HG02571 (cell line): ENCODE results near the gene OIT3.

ENCODE experiments used
- ATAC-seq: cut with Tn5 transposase; IDR thresholded peaks from one replicate; pipeline ENCODE4 v1.9.1; 2021; ENCODE audit warnings: mild to moderate bottlenecking, moderate library complexity; ENCODE audit not compliant: unreplicated experiment

OIT3 gene

DNA sequence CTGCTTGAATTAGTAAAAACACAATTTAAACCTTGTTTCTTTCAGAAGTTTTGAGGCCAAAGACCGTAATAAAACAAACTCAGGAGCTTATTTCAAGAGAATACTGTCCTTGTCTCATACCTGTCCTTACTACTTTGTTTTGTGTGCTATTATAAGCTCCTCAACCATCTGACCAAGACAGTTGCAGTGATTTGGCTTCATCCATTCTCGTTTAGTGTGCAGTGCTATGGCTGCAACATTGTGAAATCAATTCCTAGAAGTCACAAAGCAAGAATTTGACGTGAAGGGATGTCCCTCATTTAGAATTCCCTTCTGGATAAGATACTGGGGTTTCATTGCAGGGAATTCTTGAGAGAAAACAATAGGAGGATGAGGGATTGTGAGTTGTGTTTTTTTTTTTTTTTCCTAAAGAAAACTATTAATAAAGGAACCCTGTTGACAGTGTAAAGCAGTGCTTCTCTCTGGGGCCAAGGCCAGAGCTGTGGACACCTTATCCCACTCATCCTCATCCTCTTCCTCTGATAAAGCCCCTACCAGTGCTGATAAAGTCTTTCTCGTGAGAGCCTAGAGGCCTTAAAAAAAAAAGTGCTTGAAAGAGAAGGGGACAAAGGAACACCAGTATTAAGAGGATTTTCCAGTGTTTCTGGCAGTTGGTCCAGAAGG is at the start of gene OIT3:
Gene OIT3, plus strand, starts transcription at position 604 of the 663 bp plus-strand sequence. CDS start 60 bp downstream, outside the sequence.
- ATAC-seq = no peak

DNA sequence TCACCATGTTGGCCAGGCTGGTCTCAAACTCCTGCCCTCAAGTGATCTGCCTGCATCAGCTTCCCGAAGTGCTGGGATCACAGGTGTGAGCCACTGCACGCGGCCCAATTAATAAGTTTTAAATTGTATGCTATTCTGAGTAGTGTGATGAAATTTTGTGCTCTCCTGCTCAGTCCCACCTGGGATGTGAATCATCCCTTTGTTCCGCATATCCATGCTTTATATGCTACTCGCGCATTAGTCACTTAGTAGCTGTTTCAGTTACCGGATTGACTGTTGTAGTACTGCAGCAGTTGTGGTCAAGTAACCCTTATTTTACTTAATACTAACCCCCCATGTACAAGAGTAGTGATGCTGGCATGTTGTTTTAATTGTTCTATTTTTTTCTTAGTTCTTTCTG is 47.3 kb upstream of the OIT3 start:
- ATAC-seq = no peak

GRCh38 chr10:72847681-72848080 is 45.9 kb upstream of the OIT3 start:
- ATAC-seq = no peak

DNA sequence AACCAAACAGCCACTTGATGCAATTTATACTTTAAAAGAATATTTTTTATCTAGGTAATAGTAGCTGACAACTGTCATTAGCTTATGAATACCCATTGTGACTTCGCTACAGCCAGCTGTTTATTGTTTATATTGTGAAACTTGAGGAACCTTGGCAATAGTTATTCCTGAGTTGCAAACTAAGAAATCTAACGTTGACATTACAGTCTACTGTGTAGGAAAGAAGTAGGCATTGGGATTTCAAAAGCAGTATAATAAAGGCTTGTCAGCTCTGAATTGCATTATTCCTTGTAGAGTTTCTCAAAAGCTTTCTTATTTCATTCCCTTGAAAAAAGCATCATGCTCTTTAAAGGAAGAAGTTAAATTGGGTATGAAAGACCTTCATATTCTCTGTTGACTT is 42.7 kb upstream of the OIT3 start:
- no peak for ATAC-seq

DNA sequence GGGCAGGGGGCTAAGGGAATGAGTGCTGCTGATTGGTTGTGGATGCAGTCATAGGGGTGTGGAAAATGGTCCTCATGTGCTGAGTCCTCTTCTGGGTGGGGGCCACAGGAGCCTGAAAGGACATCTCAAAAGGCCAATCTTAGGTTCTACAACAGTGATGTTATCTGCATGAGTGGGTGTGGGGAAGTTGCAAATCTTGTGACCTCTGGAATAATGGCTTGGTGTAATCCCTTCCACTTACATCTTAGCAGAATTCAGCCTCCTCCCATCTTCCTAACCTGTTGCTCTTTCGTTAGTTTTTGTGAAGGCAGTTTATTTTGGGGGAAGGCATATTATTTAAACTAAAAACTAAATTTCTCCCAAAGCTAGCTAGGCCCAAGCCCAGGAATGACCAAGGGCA is 42.0 kb upstream of the OIT3 start:
- no peak for ATAC-seq

DNA sequence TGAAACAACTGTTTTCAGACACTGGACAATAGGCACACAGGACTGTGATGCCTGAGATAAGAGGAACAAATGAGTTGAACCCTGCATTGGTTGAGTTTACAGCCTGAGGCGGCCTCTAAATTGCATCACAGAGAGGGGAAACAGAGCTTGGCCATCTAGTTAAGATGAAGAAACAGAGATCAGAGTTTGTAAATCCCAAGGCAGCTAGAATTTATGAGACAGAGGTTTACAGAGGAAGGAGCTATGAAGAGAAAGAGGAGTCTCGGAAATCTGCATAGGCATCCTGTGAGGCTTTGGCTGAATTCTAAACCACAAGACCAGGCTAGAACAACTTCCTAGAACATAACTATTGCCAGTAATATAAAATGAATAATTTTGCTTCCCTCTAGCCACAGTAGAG is 41.0 kb upstream of the OIT3 start:
- ATAC-seq = no peak

DNA sequence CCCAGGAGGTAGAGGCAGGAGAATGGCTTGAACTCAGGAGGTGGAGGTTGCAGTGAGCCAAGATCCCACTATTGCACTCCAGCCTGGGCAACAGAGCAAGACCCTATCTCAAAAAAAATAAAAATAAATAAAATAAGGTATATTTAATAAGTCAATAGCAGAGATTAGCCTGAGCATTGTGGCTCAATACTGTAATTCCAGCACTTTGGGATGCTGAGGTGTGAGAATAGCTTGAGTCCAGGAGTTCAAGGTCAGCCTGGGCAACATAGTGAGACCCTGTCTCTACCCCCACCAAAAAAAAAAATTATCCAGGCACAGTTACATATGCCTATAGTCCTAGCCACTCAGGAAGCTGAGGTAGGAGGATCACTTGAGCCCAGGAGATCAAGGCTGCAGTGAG is 38.4 kb upstream of the OIT3 start:
- ATAC-seq = no peak

- ATAC-seq = no peak
Observed at GRCh38 chr10:72855790-72856189, 37.7 kb upstream of the OIT3 start.

DNA sequence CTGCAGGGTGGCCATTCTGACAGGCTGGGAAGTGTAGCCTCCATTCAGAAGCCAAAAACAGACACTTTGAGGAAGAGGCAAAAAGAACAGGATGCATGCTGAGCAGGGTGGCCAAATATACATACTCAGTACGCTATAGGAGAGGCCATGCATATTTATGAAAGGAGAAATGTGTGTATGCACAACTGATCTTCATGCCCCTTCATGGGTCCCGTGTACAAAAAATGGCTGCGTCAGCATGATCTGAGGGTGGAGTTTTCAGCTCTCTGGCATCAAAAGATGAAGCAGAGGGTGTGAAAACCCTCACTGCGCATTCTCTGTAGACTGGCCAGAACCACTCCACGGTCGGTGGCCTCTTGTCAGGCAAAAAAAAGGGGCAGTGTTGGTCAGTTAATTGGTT is 35.5 kb upstream of the OIT3 start:
- ATAC-seq = no peak

DNA sequence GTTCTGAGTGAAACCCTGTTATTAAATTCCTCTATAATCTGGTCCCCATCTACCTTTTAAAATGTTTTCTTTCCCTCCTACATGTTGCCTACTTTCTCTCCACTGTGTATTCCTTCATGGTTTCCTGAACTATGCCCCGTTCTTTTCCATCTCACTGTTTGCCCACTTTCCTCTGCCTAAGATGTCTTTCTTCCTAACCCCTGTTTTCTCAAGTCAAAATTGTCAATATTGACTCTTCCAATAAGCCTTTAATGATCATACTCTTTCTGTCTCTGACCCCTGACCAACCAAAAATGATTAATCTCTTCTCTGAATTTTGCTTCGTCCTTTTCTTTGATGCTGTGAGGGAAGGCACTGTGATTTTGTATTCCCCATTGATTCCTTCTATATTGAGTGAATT is 30.6 kb upstream of the OIT3 start:
- no peak for ATAC-seq

GRCh38 chr10:72875250-72876055 is 18.1 kb upstream of the OIT3 start:
- no peak for ATAC-seq

- ATAC-seq = no peak
Observed at GRCh38 chr10:72879245-72879644, 14.3 kb upstream of the OIT3 start.

- ATAC-seq = no peak
Observed at GRCh38 chr10:72881291-72881690, 12.2 kb upstream of the OIT3 start.

- no peak for ATAC-seq
Observed at GRCh38 chr10:72883861-72884260, 9.7 kb upstream of the OIT3 start.

DNA sequence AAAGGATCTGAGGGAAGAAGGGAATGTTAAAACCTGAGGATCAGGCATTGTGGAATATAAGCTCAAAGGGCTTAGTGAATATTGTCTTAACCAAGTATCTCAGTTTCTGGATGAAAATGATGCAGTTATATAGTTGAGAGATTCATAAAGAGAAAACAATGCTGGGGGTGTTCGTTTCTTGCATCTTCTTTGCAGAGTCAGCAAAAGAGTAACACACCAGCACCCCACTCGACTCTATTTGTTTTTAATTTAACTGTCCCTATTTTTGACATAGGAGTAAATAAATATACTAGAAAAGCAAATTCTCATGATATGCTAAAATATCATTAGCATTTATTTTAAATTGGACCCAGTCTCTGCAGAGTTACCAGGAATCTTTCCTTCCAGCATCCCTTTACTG is 7.6 kb upstream of the OIT3 start:
- ATAC-seq = no peak

DNA sequence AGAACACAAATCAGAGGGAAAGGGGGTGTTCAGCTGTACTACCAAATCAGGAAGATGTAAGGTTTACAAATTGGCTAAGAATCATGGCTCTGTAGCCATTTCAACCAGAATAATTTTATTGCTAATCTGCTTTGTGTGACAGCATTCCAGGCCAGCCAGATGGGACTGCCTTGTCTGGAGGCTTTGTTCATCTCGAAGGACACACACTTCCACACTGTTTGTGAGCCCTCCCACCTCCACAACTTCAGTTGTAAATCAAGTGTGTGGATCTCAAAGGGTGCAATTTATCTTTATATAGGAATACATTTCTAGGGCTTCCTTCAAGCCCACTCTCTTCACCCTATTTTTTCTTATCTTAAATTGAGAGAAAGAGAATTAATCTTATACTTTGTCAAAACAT is 6.9 kb upstream of the OIT3 start:
- ATAC-seq = no peak

GRCh38 chr10:72887043-72887442 is 6.5 kb upstream of the OIT3 start:
- no peak for ATAC-seq

DNA sequence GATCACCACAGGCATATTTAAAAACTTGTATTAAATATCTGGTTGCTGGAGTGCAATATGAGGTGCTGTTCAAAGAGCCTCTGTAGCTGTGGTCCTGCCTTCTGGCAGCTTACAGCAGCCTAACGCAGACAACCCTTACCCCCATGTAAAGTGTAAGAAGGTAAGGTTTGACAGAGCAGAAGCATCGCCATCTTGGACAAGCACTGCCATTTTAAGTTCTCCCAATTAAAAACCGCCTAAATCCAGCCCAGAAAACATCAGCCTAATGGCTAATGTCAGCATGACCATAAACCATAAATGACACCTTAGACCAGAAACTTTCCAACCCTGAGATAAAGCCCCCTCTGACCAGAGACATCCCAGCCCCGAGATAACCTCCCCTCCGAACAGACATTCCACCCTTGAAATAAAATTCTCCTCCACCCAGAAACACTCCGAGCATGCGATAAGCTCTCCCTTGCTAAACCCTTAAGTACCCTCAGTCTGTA is 5.3 kb upstream of the OIT3 start:
- no peak for ATAC-seq

DNA sequence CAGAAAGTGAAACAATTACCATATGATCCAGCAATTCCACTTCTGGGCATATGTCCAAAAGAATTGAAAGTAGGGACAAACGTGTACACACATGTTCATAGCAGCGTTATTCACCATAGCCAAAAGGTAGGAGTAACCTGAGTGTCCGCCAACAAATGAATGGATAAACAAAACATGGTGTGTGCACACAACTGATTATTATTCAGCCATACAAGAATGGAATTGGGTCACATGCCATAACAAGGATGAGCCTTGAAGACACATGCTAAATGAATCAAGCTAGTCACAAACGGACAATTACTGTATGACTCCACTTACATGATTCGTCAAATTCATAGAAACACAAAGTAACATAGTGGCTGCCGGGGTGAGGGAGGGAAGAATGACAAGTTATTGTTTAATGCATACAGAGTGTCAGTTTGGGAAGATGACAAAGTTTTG is 4.1 kb upstream of the OIT3 start:
- no peak for ATAC-seq

GRCh38 chr10:72890086-72890485 is 3.5 kb upstream of the OIT3 start:
- no peak for ATAC-seq

- no peak for ATAC-seq
Observed at GRCh38 chr10:72895236-72895850, 1.8 kb downstream of the OIT3 start.

- ATAC-seq = no peak
Observed at GRCh38 chr10:72898616-72899015, 5.1 kb downstream of the OIT3 start.
